H1 (cell line): ENCODE data around the gene CRISPLD2. TPM values are rescaled to one million over a fixed set of nuclear protein-coding genes. Genes with fewer than 3 reads are reported as not detected.

ENCODE experiments used
- CTCF ChIA-PET: fragments of 300-600 bp; sonication (Branson Sonifier 250); formaldehyde crosslinking; loops from one replicate; lab custom pipeline; 2021; ENCODE audit not compliant: partially characterized antibody; lab: Charles Lee
- POLR2A ChIA-PET: fragments of 300-600 bp; sonication (Branson Sonifier 250); formaldehyde crosslinking; loops from one replicate; lab custom pipeline; 2021; ENCODE audit warnings: inconsistent platforms; ENCODE audit not compliant: partially characterized antibody; lab: Charles Lee
- DNase-seq, 2 experiments: peaks; one replicate each; pipeline versions ENCODE4 v3.0.0 to v3.0.0-alpha.2; 2010 to 2022; ENCODE audit warnings: low spot score in 2 of 2, low read depth in 1 of 2, mixed read lengths in 1 of 2
- FAIRE-seq: peaks from 2 replicates; lab custom pipeline; 2011; peaks lifted over from hg19 to GRCh38; lab: Jason Lieb, UNC
- H2AFZ ChIP-seq: 2 replicates; pipeline ENCODE4 v1.8.1; 2012; ENCODE audit warnings: low read length, inconsistent platforms
- H2AK5ac ChIP-seq: 2 replicates; pipeline ENCODE4 v1.6.1; 2013; ENCODE audit warnings: low read depth, low read length
- H2BK120ac ChIP-seq: replicated peaks from 2 replicates; pipeline ENCODE3; 2013; ENCODE audit warnings: low read depth, low read length, inconsistent platforms
- H2BK12ac ChIP-seq: 2 replicates; pipeline ENCODE4 v1.6.1; 2013; ENCODE audit warnings: low read depth, low read length
- H2BK15ac ChIP-seq: 2 replicates; pipeline ENCODE4 v1.6.1; 2013; ENCODE audit warnings: low read length
- H2BK20ac ChIP-seq: 2 replicates; pipeline ENCODE4 v1.6.1; 2013; ENCODE audit warnings: low read length
- H2BK5ac ChIP-seq: 2 replicates; pipeline ENCODE4 v1.6.1; 2013; ENCODE audit warnings: low read depth, low read length
- H3K14ac ChIP-seq: 2 replicates; pipeline ENCODE4 v1.6.1; 2013; ENCODE audit warnings: inconsistent platforms; ENCODE audit not compliant: insufficient read length
- H3K18ac ChIP-seq: 2 replicates; pipeline ENCODE4 v1.6.1; 2013; ENCODE audit warnings: low read length; ENCODE audit errors: extremely low read depth
- H3K23ac ChIP-seq: 2 replicates; pipeline ENCODE4 v1.6.1; 2013; ENCODE audit warnings: inconsistent platforms; ENCODE audit not compliant: insufficient read length
- H3K23me2 ChIP-seq: 2 replicates; pipeline ENCODE4 v1.6.1; 2013; ENCODE audit warnings: low read depth, low read length
- H3K27ac ChIP-seq: 2 replicates; pipeline ENCODE4 v1.6.1; 2011; ENCODE audit warnings: low read depth, low read length, inconsistent platforms
- H3K27me3 ChIP-seq, 4 experiments: replicated peaks in 1 of 4; 1 replicate in 1 of 4; 2 replicates in 3 of 4; pipeline versions ENCODE4 v1.6.1 to v1.8.1; 2011 to 2013; ENCODE audit warnings: low read length in 3 of 4, mild to moderate bottlenecking in 3 of 4, inconsistent platforms in 2 of 4, mixed read lengths in 2 of 4, moderate library complexity in 1 of 4; ENCODE audit not compliant: control insufficient read depth in 3 of 4, insufficient read depth in 3 of 4; ENCODE audit errors: extremely low read depth in 1 of 4
- H3K36me3 ChIP-seq, 4 experiments: 2 replicates each; pipeline versions ENCODE4 v1.6.1 to v1.8.1; 2011 to 2013; ENCODE audit warnings: mild to moderate bottlenecking in 4 of 4, low read length in 3 of 4, moderate library complexity in 2 of 4, control low read depth in 1 of 4, inconsistent platforms in 1 of 4; ENCODE audit not compliant: insufficient read depth in 4 of 4, control insufficient read depth in 2 of 4
- H3K4ac ChIP-seq: replicated peaks from 2 replicates; pipeline ENCODE3; 2013; ENCODE audit warnings: low read length, low read depth, mixed read lengths, inconsistent platforms; ENCODE audit not compliant: insufficient read length
- H3K4me1 ChIP-seq, 4 experiments: replicated peaks in 1 of 4; 1 replicate in 1 of 4; 2 replicates in 3 of 4; pipeline versions ENCODE4 v1.6.1 to v1.8.1; 2011 to 2013; ENCODE audit warnings: low read length in 3 of 4, inconsistent platforms in 2 of 4, mixed read lengths in 1 of 4; ENCODE audit not compliant: insufficient read depth in 4 of 4, control insufficient read depth in 3 of 4
- H3K4me2 ChIP-seq, 2 experiments: 2 replicates each; pipeline versions ENCODE4 v1.6.1 to v1.8.1; 2011 to 2013; ENCODE audit warnings: low read depth in 2 of 2, low read length in 2 of 2, control low read depth in 1 of 2, inconsistent platforms in 1 of 2, mild to moderate bottlenecking in 1 of 2; ENCODE audit not compliant: insufficient read depth in 1 of 2
- H3K4me3 ChIP-seq, 4 experiments: fragments of 200-600, 300-600 bp in 1 of 4; sonication (generic), shearing (Covaris generic), sonication (Bioruptor Twin) in 1 of 4; 2 replicates each; pipeline versions ENCODE4 v1.5.1 to v1.8.1; 2011 to 2016; ENCODE audit warnings: low read length in 4 of 4, low read depth in 3 of 4, control low read depth in 2 of 4, inconsistent platforms in 2 of 4, mild to moderate bottlenecking in 2 of 4, mixed read lengths in 1 of 4, moderate library complexity in 1 of 4; ENCODE audit not compliant: insufficient read depth in 2 of 4; ENCODE audit errors: extremely low read depth in 1 of 4
- H3K56ac ChIP-seq: replicated peaks from 2 replicates; pipeline ENCODE3; 2013; ENCODE audit warnings: low read depth, mild to moderate bottlenecking, mixed read lengths, low read length, inconsistent platforms; ENCODE audit not compliant: insufficient read length
- H3K79me1 ChIP-seq: 2 replicates; pipeline ENCODE4 v1.6.1; 2013; ENCODE audit warnings: low read depth, low read length, control low read depth
- H3K79me2 ChIP-seq, 2 experiments: 2 replicates each; pipeline versions ENCODE4 v1.6.1 to v1.8.1; 2012 to 2013; ENCODE audit warnings: low read length in 2 of 2, mild to moderate bottlenecking in 2 of 2, inconsistent platforms in 1 of 2; ENCODE audit not compliant: insufficient read depth in 2 of 2, control insufficient read depth in 1 of 2
- H3K9ac ChIP-seq, 4 experiments: replicated peaks in 1 of 4; 1 replicate in 1 of 4; 2 replicates in 3 of 4; pipeline versions ENCODE4 v1.6.1 to v1.8.1; 2011 to 2013; ENCODE audit warnings: low read depth in 3 of 4, low read length in 3 of 4, control low read depth in 2 of 4, mild to moderate bottlenecking in 2 of 4, moderate library complexity in 2 of 4, inconsistent platforms in 1 of 4; ENCODE audit errors: extremely low read depth in 1 of 4
- H3K9me3 ChIP-seq, 2 experiments: 2 replicates each; pipeline versions ENCODE4 v1.6.1 to v1.8.1; 2012 to 2013; ENCODE audit warnings: mild to moderate bottlenecking in 2 of 2, moderate library complexity in 2 of 2, control low read depth in 1 of 2, inconsistent platforms in 1 of 2, low read depth in 1 of 2, low read length in 1 of 2, mixed read lengths in 1 of 2; ENCODE audit not compliant: insufficient read depth in 2 of 2
- H4K20me1 ChIP-seq, 2 experiments: replicated peaks in 1 of 2; 2 replicates each; pipeline versions ENCODE3 to v1.8.1; 2011 to 2013; ENCODE audit warnings: inconsistent platforms in 2 of 2, low read length in 2 of 2, mild to moderate bottlenecking in 1 of 2; ENCODE audit not compliant: insufficient read depth in 2 of 2, control insufficient read depth in 1 of 2
- H4K5ac ChIP-seq: 2 replicates; pipeline ENCODE4 v1.6.1; 2013; ENCODE audit warnings: low read length, low read depth, mixed read lengths, inconsistent platforms; ENCODE audit not compliant: insufficient read length
- H4K8ac ChIP-seq: 2 replicates; pipeline ENCODE4 v1.8.0; 2013; ENCODE audit warnings: mild to moderate bottlenecking, moderate library complexity, low read length, inconsistent platforms; ENCODE audit not compliant: insufficient read depth; ENCODE audit errors: extremely low read depth
- H4K91ac ChIP-seq: replicated peaks from 2 replicates; pipeline ENCODE3; 2013; ENCODE audit warnings: low read length, mixed read lengths, inconsistent platforms; ENCODE audit not compliant: insufficient read length
- ATF3 ChIP-seq: IDR thresholded peaks from 2 replicates; pipeline ENCODE4 v1.6.1; 2011; ENCODE audit warnings: low read depth, mild to moderate bottlenecking, low read length; ENCODE audit not compliant: insufficient read depth
- CHD2 ChIP-seq: IDR thresholded peaks from 2 replicates; pipeline ENCODE4 v1.6.1; 2012; ENCODE audit warnings: low read length, improper control_type of control experiment
- CTBP2 ChIP-seq: IDR thresholded peaks from 2 replicates; pipeline ENCODE4 v1.7.0; 2011; ENCODE audit warnings: borderline replicate concordance, mild to moderate bottlenecking, moderate library complexity, mixed read lengths, low read length; ENCODE audit not compliant: insufficient read depth, insufficient read length
- EZH2 ChIP-seq: fragments of 200-600 bp; sonication (generic); IDR thresholded peaks from 2 replicates; pipeline ENCODE4 v1.7.1; 2012; ENCODE audit warnings: low read depth, mild to moderate bottlenecking, moderate library complexity, low read length, inconsistent platforms; ENCODE audit not compliant: severe bottlenecking
- FOSL1 ChIP-seq: IDR thresholded peaks from 2 replicates; pipeline ENCODE4 v1.6.1; 2011; ENCODE audit warnings: mild to moderate bottlenecking, low read depth, low read length, moderate library complexity; ENCODE audit not compliant: insufficient read depth
- MAFK ChIP-seq: IDR thresholded peaks from 2 replicates; pipeline ENCODE4 v1.6.1; 2012; ENCODE audit warnings: low read depth, mild to moderate bottlenecking, improper control_type of control experiment, low read length
- NRF1 ChIP-seq: IDR thresholded peaks from 2 replicates; pipeline ENCODE4 v1.6.1; 2011; ENCODE audit warnings: mild to moderate bottlenecking, low read depth, low read length, improper control_type of control experiment
- PHF8 ChIP-seq: fragments of 200-600 bp; sonication (generic); conservative IDR thresholded peaks from 2 replicates; pipeline ENCODE4 v1.7.1; 2012; ENCODE audit warnings: low read depth, mild to moderate bottlenecking, inconsistent platforms, low read length, moderate library complexity
- POLR2A ChIP-seq, 2 experiments: IDR thresholded peaks; 1 replicate in 1 of 2; 2 replicates in 1 of 2; pipeline ENCODE4 v1.6.1; 2011; ENCODE audit warnings: low read depth in 2 of 2, low read length in 2 of 2, mild to moderate bottlenecking in 2 of 2; ENCODE audit errors: control extremely low read depth in 1 of 2
- SP2 ChIP-seq: IDR thresholded peaks from 2 replicates; pipeline ENCODE4 v1.6.1; 2012; ENCODE audit warnings: mild to moderate bottlenecking, low read length, inconsistent platforms
- WGBS, 2 experiments: shearing (Covaris generic) in 1 of 2; methylation state at CpG; one replicate each; pipeline versions ENCODE4 v1.1.6 to v1.1.7; 2013 to 2015; ENCODE audit warnings: low lambda C conversion rate in 2 of 2, mixed read lengths in 2 of 2, inconsistent platforms in 1 of 2, low coverage in 1 of 2, missing lambda C conversion rate in 1 of 2; ENCODE audit not compliant: insufficient replicate concordance in 2 of 2, insufficient coverage in 1 of 2, insufficient read length in 1 of 2; ENCODE audit errors: extremely low coverage in 1 of 2, missing lambda C conversion rate in 1 of 2; 5-methylcytosine and 5-hydroxymethylcytosine counted together
- polyA plus RNA-seq, 7 experiments: library from polyadenylated mRNA; depleted of rRNA in 3 of 7; stranded (reverse) in 5 of 7; unstranded in 2 of 7; fragments of >200 nt in 5 of 7; fragments of 200-250 nt in 2 of 7; gene quantifications; 1 replicate in 5 of 7; 2 replicates in 1 of 7; 4 replicates in 1 of 7; pipeline versions ENCODE4 v1.2.1 to v1.2.3, GENCODE V29; 2011 to 2013; ENCODE audit warnings: missing spikeins in 2 of 7, mixed read lengths in 2 of 7
- total RNA-seq: library from RNA; stranded (reverse); fragmentation: NEBNext Ultra II Directional; extraction: Animal tissue kit (Norgen Biotek cat#: 25700); gene quantifications from 2 replicates; pipeline ENCODE4 v1.2.1, GENCODE V29; 2021

CRISPLD2 gene
- total and polyA plus RNA-seq, 2 of the 8 experiments (the other 6 are each of a cell fraction or from before 2014, with no cell fraction given): 2.7 to 5.1 TPM

- TF ChIP-seq EZH2 (no peak), CHD2 (no peak), ATF3 (no peak), SP2 (no peak), PHF8 (no peak), FOSL1 (no peak), MAFK (no peak), POLR2A (IDR thresholded peaks at IDR 0.05; ENCODE audit: control extremely low read depth in 1 of 2, low read depth in 2 of 2, low read length in 2 of 2) (no peak), CTBP2 (no peak), NRF1 (no peak)
- Histone ChIP-seq H4K20me1 (no peaks in the 10 kb centered on the region), H3K4ac (no peak overlapping the region), H3K4me2 (no peak overlapping the region; a peak in 1 of 4 replicates), H3K27ac (no peak overlapping the region), H3K27me3 (peaks cover 5 to 28% (median 21%) of the 10 kb centered on the region in 4 experiments), H3K9me3 (no peaks in the 10 kb centered on the region; a peak in 1 of 4 replicates), H4K5ac (no peak overlapping the region), H3K4me1 (peaks cover 0 to 6% (median 3%) of the 10 kb centered on the region in 4 experiments; a peak in 6 of 7 replicates), H3K23me2 (peaks cover 5% of the 10 kb centered on the region; the same call in 1 of the 2 replicates), H3K79me1 (no peaks in the 10 kb centered on the region), H2AK5ac (no peak overlapping the region), H4K8ac (no peak overlapping the region), H3K9ac (no peak overlapping the region), H3K14ac (no peak overlapping the region), H3K56ac (no peak overlapping the region), H3K36me3 (no peaks in the 10 kb centered on the region), H3K79me2 (no peaks in the 10 kb centered on the region), H3K18ac (no peak overlapping the region), H3K4me3 (no peak overlapping the region), H2BK120ac (no peak overlapping the region), H2BK20ac (no peak overlapping the region), H3K23ac (no peak overlapping the region), H4K91ac (no peak overlapping the region), H2AFZ (no peak overlapping the region), H2BK12ac (no peak overlapping the region), H2BK15ac (no peak overlapping the region), H2BK5ac (no peak overlapping the region)
- POLR2A ChIA-PET: interaction anchor here (0.8 to 2.6 kb wide), 2 partner anchors 12 to 38 kb away, joined by 3 to 13 read pairs; no protein-coding TSS in a partner anchor
- 76% methylated on average over 2 of the region's 2 CpGs; no CpG with 5 or more reads in 1 of the 2 experiments for WGBS, 2 experiments
- DNase-seq (no peak), FAIRE-seq (no peak)
- CTCF ChIA-PET: interaction anchor here (0.5 to 2.2 kb wide), 5 partner anchors 8 to 133 kb away, joined by 3 to 8 read pairs (median 4); no protein-coding TSS in a partner anchor
Observed at GRCh38 chr16:84818133-84818532, 1.7 kb upstream of the CRISPLD2 start.
